Measurements from ENCODE around the gene RILPL2.
A peak's percentile ranks its signal among the peaks of the same experiment; 100 is the strongest.
"Not testable (repeated sequence)": the region's sequence is repeated elsewhere in the genome, so short reads cannot be mapped to it uniquely, and the experiment has no call there.

Gene RILPL2, protein sequence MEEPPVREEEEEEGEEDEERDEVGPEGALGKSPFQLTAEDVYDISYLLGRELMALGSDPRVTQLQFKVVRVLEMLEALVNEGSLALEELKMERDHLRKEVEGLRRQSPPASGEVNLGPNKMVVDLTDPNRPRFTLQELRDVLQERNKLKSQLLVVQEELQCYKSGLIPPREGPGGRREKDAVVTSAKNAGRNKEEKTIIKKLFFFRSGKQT

DNA sequence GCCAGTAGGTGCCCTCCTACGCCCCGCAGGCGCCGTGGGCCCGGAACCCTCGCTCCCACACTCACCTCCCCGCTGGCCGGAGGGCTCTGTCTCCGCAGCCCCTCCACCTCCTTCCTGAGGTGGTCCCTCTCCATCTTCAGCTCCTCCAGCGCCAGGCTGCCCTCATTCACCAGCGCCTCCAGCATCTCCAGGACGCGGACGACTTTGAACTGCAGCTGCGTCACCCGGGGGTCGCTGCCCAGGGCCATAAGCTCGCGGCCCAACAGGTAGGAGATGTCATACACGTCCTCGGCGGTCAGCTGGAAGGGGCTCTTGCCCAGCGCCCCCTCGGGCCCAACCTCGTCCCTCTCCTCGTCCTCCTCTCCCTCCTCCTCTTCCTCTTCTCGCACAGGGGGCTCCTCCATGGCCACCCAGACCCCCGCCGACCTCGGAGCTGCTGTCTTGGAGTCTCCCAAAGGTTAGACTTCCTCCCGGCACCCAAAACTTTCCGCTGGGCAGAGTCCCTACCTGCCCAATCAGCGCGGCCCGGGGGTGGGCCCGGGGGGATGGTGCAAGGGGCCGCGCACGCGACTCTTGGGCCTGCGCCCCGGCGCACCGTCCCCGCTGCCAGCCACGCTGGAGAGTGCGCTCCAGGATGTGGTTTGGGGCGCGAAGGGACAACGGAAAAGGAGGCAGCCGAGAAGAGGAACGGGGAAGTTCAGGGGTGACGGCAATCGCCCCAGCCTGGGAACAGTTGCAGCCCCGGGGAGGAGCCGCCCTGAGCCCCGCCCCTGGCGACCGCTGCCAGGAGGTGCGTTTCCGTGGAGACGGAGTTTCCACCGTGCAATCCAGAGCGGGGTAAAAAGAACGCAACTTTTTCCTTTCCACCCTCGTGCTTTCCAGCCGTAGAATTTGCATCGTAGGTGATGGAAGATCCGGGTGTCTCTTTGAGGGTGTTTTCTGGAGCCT, at the start of gene RILPL2:
Gene RILPL2, minus strand, starts transcription at position 668 of the 948 bp plus-strand sequence. Its CDS starts 264 bp downstream, at position 404.
- peak; percentile 75 for DNase-seq

DNA sequence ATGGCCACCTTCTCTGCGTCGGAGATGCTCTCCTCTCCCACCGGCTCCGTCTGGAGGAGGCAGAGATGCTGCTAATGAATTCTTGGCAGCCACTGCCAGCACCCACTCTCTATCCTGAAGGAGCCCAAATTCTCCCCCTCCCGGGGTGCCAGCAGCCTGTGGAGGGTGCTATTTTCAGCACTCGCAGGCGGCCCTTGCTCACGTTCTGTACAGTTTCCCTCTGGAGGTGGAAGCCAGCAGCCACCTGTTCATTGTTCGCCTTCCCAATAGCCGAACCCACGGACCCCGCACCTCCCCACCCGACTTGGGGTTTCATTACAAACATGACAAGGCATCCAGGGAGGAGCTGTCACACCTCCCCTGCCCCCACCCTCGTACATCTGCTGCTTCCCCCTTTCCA, 49.3 kb upstream of the RILPL2 start:
- no peak for DNase-seq

- DNase-seq = no peak
These were observed 47.2 kb upstream of the RILPL2 start for GRCh38 chr12:123483602-123484248.

DNA sequence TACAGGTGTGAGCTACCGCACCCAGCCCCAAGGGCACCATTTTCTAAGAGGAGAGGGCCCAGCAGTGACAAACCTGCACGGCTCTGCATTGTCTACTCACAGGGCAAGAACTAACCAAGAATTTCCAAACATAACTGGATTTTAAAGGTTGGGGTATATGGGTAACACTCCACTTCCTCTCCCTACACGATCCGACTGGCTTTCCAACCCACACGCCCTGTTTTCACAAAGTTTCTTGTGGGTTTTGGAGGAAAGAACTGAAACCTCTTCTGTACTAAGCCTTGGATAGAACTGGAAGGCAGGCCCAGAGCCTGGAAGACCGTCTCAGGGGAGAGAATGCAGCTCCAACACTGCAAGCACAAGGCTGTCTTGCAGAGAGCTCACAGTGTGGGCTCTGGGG, 46.4 kb upstream of the RILPL2 start:
- no peak for DNase-seq

DNA sequence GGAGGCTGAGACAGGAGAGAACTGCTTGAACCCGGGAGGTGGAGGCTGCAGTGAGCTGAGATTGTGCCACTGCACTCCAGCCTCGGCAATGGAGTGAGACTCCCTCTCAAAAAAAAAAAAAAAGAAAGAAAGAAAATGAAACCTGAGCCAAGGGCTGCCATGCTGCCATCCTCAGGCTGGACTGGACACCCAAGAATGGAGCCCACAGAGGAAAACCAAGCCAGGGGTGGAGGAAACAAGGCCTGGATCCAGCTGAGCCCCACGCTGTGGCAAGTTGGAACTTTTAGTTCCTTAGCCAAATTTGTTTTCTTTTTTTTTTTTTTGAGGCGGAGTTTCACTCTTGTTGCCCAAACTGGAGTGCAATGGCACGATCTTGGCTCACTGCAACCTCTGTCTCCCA, 44.8 kb upstream of the RILPL2 start:
- DNase-seq = not testable (repeated sequence)

DNA sequence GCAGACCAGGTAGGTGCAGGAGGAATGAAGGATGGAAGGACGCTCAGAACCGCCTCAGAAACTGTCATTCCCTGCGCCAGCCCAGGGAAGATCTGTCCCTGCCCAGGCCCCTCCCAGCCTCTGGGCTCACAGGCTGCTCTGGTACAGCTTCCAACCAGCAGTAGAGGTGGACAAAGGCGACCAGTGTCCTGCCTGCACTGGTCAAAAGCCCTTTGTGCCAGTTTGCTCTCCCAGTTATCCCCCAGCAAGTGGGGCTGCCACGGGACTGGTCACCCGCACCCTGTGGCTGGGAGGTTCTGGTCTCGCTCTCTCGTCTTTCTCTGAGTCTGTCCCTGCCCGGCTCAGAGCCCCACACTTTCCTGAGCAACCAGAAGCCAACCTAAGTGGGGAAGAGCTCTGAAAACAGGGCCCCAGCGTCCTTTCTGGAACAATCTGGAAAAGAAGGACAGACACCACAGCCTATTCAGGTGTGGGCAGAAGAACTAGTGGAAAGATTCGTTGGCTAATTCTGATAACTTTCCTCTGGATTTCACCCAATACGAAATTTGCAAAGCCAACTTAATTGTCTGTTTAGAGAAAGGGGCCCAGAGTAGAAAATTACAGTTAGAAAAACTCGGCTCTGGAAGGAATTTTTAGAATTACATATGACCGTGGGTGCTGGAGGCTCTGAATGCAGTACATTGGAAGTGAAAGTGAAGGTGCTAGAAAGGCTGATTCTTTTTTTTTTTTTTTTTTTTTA, 43.1 kb upstream of the RILPL2 start:
- no peak for DNase-seq

DNA sequence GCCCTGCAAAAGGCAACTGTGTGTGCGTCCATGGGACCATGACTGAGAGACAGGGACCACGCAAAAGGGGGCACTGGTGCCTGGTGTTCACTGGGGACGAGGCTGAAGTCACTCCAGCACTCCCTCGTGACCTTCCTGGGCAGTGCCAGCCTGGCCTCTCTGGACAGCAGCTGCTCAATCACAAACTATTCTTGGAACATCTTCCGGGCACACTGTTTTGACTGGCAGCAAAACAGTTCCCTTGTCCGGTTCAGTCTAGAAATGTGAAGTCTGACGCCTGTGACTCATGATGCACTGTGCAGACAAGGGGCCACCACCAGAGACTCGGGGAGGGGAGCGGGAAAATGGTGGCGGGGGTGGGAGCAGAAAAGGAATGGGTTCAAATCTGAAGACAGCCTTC, 42.3 kb upstream of the RILPL2 start:
- DNase-seq = no peak

GRCh38 chr12:123478069-123478468, 41.6 kb upstream of the RILPL2 start:
- no peak for DNase-seq

DNA sequence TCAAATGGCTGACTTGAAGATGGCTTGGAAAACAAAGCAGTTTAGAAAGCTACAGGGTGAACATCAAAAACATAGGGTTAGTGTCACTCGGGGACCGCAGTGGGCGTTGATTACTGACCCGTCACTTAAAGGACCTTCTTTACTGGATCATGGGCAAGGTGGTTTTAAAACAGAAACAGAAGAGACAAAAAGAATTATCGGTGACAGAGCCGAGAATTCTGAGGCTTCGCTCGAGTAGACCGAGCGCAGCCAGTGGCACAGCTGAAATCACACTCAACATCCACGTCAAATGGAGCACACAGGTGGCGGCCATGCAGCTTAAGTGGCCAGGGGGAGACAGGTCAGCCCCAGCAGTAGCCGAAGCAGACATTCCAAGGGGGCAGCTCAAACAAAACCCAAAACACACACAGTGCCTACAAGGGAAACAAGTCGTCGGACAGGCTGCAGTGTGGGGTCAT, 38.8 kb upstream of the RILPL2 start:
- no peak for DNase-seq

- DNase-seq = no peak
These were observed 38.2 kb upstream of the RILPL2 start for GRCh38 chr12:123474485-123475245.

DNA sequence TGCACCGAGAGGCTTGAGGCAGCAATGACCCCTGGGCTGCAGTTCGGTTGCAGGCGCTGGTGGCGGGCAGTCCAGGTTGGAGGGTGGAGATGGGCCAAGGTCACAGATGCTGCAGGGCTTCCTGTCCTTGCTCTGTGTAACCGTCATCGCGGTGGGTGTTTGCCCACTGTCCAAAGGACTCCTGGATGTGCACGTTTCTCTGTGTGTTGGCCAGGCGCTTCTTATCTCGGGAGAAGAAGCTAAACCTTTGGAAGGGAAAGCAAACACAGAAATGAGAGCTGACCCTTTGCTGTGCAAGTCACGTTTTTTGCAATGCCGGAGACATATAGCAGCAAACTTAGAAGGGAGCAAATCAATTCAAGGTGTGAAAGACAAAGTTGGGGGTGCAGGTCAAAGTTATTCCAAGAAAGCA, 36.0 kb upstream of the RILPL2 start:
- no peak for DNase-seq

GRCh38 chr12:123471374-123472068, 35.0 kb upstream of the RILPL2 start:
- no peak for DNase-seq

GRCh38 chr12:123469978-123470377, 33.5 kb upstream of the RILPL2 start:
- DNase-seq = no peak

DNA sequence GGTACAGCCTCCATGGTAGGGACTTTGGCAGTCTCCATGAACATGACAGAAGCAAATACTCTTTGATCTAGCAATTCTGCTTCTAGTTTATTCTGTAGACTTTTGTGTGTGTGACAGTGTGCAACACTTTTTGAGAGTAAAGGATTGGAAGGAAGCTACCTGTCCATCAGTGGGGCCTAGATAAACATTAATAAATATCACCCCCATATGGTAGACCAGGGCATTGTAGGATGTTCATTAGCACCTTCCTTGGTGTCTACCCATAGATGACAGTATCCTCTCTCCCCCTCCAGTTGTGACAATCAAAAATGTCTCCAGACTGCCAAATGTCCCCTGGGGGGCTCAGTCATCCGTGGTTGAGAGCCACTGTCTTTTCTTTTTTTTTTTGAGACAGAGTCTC, 32.3 kb upstream of the RILPL2 start:
- DNase-seq = peak; percentile 34

GRCh38 chr12:123465084-123465483, 28.6 kb upstream of the RILPL2 start:
- DNase-seq = no peak

- not testable (repeated sequence) for DNase-seq
These were observed 26.7 kb upstream of the RILPL2 start for GRCh38 chr12:123463174-123463573.

DNA sequence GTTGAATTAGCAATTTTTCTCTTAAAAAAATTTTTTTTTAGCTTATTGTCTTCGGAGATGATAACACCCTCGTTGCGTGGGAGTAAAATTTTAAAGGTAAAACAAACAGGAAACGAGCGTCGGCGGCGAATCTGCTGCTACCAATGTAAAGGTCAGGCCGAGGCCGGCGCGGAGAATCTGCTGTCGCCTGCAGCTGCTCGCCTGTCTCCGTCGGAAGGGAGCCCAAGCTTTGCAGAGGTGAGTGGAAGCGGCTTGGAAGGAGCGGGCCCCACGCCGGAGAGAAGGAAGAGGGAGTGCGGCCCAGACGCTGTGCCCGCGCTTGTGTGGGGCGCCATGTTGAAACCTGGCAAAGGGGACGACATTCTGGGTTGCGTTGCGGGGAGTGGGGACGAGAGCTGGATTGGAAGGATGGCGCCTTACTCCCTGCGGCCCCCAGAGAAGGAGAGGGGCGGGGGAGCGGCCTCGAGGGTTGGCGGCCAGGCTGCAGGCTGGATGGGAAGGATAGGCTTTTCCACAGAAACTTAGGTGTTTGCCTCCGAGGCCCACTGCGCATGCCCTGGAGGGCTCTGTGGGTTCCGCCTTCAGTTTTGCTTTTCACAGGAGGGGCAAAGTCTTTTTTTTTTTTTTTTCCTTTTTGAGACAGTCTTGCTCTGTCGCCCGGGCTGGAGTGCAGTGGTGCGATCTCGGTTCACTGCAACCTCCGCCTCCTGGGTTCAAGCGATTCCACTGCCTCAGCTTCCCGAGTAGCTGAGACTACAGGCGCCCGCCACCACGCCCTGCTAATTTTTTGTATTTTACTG, 21.7 kb upstream of the RILPL2 start, which contains the start of gene SNRNP35:
Gene SNRNP35, plus strand, starts transcription at position 160 of the 800 bp plus-strand sequence. CDS start 7,402 bp downstream, outside the sequence.
- DNase-seq = peak; percentile 92

GRCh38 chr12:123453165-123453564, 16.7 kb upstream of the RILPL2 start:
- DNase-seq = no peak

GRCh38 chr12:123452276-123452550, 15.7 kb upstream of the RILPL2 start:
- not testable (repeated sequence) for DNase-seq

DNA sequence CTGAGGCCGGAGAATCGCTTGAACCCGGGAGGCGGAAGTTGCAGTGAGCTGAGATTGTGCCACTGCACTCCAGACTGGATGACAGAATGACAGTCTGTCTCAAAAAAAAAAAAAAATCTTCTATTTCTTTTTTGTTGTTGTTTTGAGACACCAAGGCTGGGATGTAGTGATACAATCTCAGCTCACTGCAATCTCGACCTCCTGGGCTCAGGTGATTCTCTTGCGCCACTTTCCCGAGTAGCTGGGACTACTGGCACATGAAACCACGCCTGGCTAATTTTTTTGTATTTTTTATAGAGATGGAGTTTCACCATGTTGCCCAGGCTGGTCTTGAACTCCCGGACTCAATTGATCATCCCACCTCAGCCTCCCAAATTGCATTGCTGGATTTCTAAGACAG, 14.2 kb upstream of the RILPL2 start:
- no peak for DNase-seq

DNA sequence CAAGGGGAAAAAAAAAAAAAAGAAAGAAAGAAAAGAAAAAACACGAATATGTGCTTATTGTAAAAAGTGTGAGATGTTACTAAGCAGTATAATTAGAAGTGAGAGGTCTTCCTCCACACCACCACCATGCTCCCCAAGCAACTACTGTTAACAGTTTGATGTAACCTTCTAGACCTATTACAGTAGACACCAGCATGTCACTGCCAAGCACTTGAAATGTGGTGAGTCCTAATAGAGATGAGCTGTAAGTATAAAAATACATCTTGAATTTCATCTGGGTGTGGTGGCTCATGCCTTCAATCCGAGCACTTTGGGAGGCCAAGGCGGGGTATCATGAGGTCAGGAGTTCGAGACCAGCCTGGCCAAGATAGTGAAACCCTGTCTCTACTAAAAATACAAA, 13.4 kb upstream of the RILPL2 start:
- no peak for DNase-seq
